ENCODE measurements around the gene COASY.

COASY gene

DNA sequence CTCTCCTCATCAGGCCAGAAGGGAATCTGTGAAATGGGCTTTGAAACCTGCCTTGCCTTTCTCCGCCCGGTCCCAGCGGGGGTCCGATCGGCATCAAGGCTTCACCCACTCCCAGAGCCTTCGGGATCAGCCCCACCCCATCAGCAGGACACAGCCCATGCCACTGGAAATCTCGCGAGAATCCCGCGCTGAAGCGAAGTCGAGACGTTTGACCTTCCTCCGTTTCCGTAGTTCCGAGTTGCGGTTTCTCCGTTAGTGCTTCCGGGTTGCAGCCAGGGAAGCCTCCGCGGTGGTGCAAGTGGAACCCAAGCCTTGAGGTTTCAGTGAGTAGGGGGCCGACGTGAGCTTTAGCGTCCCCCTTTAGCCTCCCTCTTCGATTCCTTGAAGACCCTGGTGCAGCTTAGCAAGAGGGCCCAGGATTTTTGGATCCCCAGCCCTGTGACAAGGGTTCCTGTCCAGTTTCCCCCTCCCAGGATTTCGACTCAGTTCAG, at the start of gene COASY:
Gene COASY (plus strand): TSS at position 252 of the 491 bp plus-strand sequence. CDS start 475 bp downstream, outside the sequence.
- DNase-seq = peak; percentile 98

DNA sequence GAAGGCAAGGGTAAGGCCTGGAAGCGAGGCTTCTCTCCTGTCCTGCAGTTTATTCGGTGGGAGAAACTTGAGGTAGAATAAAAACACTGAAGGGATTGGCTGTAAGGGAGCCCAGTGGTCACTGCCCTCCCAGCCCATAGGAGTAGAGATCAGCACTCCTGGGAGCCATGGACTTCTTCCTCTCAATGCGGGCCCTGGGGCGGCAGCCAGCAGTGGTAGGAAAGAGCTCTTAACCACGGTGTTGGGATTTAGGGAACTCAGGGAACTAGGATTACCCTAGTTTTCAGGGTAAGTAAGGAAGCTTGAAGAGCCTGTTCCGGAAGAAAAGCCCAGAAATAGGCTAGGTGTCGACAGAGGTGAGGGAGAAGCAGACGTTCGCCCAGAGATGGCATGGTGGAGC, 49.7 kb upstream of the COASY start:
- DNase-seq = no peak

GRCh38 chr17:42512733-42513251, 49.2 kb upstream of the COASY start:
- DNase-seq = no peak

DNA sequence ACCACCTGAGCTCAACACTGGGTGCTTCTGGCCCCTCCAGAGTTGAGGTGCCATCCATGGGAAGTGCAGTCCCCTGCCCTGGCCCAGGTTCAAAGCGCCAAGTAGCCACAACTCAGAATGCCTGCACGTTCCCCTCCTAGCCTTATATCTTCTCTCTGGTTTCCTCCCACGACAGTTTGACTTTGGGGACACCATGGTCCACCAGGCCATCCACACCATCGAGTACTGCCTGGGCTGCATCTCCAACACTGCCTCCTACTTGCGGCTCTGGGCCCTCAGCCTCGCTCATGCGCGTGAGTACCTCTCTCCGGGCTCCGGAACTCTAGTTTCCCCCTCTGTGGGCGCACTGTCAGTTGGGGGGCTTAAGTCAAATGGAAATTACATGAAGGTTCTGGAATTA, 48.3 kb upstream of the COASY start:
- no peak for DNase-seq

GRCh38 chr17:42514279-42514678, 47.7 kb upstream of the COASY start:
- no peak for DNase-seq

- DNase-seq = no peak
These were observed 47.1 kb upstream of the COASY start for GRCh38 chr17:42514867-42515266.

DNA sequence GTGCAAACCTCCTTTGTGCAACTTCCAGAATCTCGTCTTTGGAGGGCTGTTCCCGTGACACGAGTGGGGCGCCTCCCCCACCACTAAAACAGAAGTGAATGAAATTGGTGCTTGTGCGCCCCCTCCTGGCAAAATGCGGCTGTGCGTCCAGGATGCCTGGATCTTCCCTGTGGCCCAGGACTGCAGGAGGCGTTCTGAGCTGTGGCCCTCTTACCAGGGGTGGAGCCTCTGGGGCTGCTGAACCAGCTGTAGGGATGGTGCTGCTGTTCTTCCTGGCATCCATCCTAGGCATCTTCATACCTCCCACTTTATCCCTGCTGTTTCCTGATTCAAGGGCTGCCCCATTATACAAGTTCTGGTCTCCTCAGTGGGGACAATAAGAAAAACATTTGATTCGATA, 44.4 kb upstream of the COASY start:
- DNase-seq = peak; percentile 93

DNA sequence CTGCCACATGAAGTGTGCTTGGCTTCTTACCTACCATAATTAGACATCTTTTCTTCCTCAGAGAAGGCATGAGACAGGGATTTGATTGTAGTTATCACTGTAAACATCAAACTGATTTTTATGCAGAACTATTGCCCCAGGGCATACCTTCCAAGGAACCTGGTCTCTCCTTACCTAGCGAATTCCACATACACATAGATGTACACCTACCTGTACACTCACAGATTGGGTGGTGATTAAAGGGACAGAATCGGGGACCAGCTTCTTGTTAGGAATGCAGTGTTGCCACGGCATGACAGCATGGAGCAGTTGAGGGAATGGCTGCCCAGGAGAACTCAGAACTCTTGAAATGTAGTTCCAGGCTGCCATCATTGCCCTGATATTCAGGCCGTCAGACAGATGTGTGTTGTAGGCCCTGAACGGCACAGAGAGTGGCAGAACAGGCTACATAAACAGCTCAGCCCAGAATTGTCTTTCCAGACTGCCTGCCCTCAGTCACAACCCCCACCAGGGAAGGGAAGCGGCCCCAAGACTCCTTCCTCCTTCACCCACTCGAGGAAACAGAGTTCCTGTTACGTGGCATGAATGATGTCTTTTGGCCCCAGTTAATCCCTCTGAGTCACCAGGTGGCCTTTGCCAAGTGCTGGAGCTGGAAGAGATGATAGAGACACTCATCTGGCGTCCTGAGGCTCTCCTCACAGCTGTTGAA, 43.7 kb upstream of the COASY start:
- peak; percentile 87 for DNase-seq

GRCh38 chr17:42518755-42519545, 43.0 kb upstream of the COASY start:
- peak; percentile 98 for DNase-seq

DNA sequence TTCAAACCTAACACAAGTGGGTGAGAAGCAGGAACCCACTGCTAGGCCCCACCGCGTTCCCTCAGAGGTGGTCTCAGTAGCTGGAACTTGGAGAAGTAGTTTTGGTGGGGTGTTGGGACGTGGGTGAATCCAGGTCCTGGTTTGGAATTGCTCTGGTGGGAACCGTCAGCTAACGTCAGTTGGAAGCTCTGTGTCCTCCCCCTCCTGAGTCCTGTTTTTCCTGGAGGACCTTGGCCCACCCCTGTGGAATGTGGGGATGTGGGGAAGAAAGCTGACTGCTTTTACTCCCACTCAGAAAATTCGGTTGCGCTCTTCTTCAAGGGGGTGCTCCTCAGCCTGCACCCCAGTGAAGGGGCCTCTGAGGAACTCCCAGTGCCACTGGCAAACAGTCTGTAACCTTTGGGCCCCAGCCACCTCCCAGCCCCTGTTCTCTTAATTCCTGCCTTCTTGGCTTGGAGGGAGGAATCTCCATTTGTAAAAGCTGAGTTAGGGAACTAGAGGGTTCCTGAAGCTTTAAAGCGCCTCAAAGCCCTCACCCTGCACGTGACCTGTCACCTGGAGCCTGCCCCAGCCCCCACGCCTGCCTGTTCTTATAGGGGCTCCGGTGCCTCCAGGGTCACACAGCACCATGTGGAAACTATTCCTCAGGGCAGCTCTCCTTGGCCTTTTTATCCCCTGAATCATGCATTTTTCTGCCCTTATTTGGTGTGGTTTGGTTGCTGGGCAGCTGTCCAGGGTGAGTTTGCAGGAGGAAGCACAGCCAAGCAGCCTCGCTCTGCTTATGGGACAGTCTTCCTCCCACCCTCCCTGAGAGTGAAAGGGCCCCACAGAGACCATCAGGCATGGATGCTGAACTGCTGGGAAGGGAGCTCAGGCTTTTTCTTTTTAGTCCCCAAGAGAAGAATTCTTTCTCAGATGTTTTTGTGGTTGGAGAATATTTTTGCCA, 42.1 kb upstream of the COASY start:
- peak; percentile 62 for DNase-seq

- peak; percentile 69 for DNase-seq
These were observed 41.4 kb upstream of the COASY start for GRCh38 chr17:42520540-42520951.

GRCh38 chr17:42521036-42521435, 40.9 kb upstream of the COASY start:
- no peak for DNase-seq

- DNase-seq = no peak
These were observed 40.2 kb upstream of the COASY start for GRCh38 chr17:42521666-42522262.

- DNase-seq = no peak
These were observed 39.6 kb upstream of the COASY start for GRCh38 chr17:42522263-42522790.

DNA sequence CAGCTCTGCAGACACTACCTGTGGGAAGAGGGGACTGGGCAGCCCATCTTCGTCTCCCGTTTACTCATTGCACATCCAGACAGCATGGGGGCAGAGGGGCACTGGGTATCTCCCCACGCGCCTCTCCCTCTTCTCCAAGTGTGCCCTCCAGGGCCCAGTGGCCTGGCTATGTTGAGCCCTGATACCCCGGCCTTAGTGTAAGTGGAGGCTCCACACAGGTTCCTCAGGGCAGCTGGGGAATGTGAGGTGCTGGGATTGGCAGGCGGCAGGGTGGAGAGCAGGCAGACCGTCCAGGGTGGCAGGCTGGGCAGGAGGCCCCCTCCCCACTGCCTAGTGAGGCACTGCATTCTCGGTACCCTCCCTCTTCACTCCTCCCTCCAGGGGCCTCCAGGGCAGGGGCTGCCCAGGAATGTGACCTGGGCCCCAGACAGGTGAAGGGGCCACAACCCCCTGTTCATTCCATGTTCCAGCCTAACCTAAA, 39.1 kb upstream of the COASY start:
- DNase-seq = no peak

DNA sequence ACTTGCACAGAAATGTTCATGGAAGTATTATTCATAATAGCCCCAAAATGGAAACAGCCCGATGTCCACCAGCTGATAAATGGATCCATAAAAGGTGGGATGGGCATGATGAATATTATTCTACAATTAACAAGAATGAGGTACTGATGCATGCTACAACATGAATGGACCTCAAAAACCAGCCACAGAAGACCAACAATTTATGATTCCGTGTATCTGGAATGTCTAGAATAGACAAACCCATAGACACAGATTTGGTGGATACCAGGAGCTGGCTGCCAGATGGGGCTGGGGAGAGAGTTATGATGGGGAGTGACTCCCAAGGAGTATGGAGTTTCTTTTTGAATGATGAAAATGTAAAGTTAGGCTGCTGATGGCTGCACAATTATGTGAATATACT, 36.7 kb upstream of the COASY start:
- DNase-seq = no peak

GRCh38 chr17:42526031-42526444, 35.9 kb upstream of the COASY start:
- no peak for DNase-seq

- peak; percentile 46 for DNase-seq
These were observed 34.0 kb upstream of the COASY start for GRCh38 chr17:42527932-42528331.

- no peak for DNase-seq
These were observed 32.9 kb upstream of the COASY start for GRCh38 chr17:42529061-42529460.

DNA sequence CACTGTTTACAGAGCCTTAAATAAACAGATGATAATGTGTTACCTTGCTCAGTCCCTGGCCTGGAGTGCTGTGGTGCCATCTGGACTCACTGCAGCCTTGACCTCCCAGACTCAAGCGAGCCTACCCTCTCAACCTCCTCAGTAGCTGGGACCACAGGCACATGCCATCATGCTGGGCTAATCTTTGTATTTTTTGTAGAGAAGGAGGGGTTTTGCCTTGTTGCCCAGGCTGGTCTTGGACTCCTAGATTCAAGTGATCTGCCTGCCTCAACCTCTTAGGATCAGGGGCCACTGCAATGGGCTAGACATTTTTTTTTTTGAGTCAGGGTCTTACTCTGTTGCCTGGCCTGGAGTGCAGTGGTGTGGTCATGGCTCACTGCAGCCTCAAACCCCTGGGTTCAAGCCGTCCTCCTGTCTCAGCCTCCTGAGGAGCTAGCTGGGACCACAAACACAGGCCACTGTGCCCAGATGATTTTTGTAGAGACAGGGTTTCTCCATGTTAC, 30.9 kb upstream of the COASY start:
- DNase-seq = no peak
